GM20431 (cell line): Measurements from ENCODE around the gene GIMAP8.
"Not testable (repeated sequence)": the region's sequence is repeated elsewhere in the genome, so short reads cannot be mapped to it uniquely, and the experiment has no call there.

Experiments used
- in situ Hi-C: fragments of 300-500 bp; cut with MseI, MboI; formaldehyde crosslinking; loops from one replicate; pipeline ENCODE4 v1.15.0; 2020; ENCODE audit warnings: low sequenced_read_pairs; ENCODE audit not compliant: unreplicated experiment

Gene GIMAP8

GRCh38 chr7:150493442-150493841, 43.0 kb downstream of the GIMAP8 start:
- in situ Hi-C loops: not testable (repeated sequence)

- in situ Hi-C loops: no loop called here
These were observed 52.1 kb downstream of the GIMAP8 start for GRCh38 chr7:150502519-150502918.

GRCh38 chr7:150503155-150503554, 52.7 kb downstream of the GIMAP8 start:
- in situ Hi-C loops: no loop called here

DNA sequence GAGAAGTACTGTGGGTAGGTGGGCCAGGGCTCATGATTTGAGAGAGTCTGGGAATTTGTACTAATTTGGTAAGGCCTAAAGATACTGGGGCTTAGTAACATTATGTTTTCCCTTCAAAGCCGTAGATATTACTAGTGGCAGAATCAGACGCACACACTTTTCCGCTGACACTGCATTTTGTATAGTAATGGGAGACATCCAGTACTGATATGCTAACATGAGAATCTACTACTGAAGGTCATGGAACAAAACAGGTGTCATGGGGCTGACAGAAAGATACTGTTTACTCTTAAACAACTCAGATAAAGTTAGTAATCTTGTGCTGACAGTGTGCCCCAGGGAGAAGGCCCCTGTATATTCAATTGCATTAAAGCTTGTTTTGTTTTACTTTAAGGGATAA, 53.2 kb downstream of the GIMAP8 start:
- in situ Hi-C loops: no loop called here

GRCh38 chr7:150507947-150508602, 57.6 kb downstream of the GIMAP8 start:
- in situ Hi-C loops: no loop called here

- in situ Hi-C loops: no loop called here
These were observed 60.6 kb downstream of the GIMAP8 start for GRCh38 chr7:150511048-150511447.

DNA sequence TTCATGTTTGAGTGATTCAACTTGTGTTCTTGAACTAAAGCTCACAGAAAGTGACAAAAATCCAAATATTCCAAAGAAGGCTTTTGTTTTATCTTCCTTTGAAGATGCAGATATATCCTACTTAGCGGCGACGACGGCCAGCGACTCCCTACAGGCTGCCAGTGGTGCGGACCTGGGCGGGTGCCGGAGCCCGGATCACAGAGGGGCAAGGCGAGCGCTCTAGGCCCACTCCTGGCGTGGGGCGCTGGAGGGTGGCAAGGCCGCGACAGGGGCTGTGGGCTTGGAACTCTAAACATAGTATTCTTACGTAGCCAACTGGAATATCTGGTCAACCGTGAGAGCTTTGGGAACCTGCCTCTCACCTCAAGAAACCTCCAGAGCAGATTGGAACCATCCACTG, 63.3 kb downstream of the GIMAP8 start:
- in situ Hi-C loops: no loop called here

- in situ Hi-C loops: no loop called here
These were observed 64.4 kb downstream of the GIMAP8 start, which contains the start of gene GIMAP7 for GRCh38 chr7:150514748-150515222. Gene GIMAP7 (plus strand): TSS chr7:150514872. CDS start chr7:150519975, 5,103 bp downstream.

DNA sequence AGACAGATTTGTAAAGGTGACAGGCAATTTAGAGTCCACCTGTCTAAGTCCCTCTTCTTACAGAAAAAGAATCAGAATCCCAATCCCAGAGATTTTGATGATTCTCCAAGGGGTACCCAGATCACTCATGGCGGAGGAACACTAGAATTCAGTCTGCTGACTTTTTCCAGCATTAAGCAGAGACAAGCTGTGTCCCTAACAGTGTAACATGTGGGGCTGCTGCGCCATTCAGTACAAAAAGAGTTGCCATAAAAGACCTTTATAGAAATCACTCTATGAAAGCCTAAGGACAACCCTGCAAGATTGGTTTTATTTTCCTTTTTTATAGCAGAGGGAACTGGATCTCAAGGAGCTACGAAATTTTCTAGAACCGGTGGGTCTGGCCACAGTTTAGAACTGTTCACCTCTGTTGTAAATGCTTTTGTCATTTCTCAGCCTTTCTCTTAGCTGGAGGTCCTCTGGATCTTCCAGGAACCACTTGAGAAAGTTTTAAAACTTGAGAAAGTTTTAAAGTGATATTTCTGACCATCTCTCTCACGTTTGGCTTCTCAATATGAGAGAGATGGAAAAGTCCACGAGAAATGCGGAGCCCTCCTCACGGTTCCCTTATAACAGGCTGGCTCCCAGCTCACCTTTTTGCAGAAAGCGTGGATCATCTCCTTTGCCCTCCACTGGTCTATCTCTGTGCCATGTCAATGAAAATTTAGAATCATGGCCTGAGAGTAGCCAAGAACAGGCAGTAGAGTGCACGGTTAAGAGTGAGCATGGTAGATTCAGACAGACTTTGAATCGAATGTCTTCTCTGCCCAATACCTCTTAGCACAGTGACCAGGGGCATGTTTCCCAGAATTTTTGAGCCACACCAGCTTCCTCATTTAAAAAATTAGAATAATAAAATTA, 65.1 kb downstream of the GIMAP8 start:
- in situ Hi-C loops: no loop called here

- in situ Hi-C loops: no loop called here
These were observed 66.7 kb downstream of the GIMAP8 start for GRCh38 chr7:150516956-150517745.

- in situ Hi-C loops: no loop called here
These were observed 68.9 kb downstream of the GIMAP8 start for GRCh38 chr7:150519310-150519709.

GRCh38 chr7:150520145-150520544, 69.7 kb downstream of the GIMAP8 start:
- in situ Hi-C loops: no loop called here

- in situ Hi-C loops: not testable (repeated sequence)
These were observed 72.5 kb downstream of the GIMAP8 start for GRCh38 chr7:150522931-150523330.

DNA sequence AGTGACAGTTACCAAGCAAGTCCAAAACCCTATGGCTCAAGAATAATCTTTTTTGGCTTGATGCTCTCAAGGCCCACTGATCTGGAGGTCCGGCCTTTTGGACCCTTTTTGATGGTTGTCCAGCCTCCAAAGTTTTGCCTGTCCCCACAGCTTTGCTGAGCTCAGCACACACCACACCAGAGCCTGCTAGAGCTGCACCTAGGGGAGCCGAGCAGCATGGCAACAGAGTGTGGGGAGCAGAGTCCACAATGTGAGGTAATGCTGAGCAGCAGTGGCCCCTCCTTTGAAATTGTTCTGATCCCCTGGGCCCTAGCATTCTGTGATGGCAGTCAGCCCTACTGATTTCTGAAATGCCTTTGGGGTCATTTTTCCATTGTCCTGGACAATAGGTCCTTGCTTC, 73.6 kb downstream of the GIMAP8 start:
- in situ Hi-C loops: no loop called here
